Measurements from ENCODE around the gene DLG2.

DLG2 gene

GRCh38 chr11:83927422-83927821 is 1699.7 kb downstream of the DLG2 start:
- DNase-seq (ENCODE audit: low read depth in 2 of 2): no peak

DNA sequence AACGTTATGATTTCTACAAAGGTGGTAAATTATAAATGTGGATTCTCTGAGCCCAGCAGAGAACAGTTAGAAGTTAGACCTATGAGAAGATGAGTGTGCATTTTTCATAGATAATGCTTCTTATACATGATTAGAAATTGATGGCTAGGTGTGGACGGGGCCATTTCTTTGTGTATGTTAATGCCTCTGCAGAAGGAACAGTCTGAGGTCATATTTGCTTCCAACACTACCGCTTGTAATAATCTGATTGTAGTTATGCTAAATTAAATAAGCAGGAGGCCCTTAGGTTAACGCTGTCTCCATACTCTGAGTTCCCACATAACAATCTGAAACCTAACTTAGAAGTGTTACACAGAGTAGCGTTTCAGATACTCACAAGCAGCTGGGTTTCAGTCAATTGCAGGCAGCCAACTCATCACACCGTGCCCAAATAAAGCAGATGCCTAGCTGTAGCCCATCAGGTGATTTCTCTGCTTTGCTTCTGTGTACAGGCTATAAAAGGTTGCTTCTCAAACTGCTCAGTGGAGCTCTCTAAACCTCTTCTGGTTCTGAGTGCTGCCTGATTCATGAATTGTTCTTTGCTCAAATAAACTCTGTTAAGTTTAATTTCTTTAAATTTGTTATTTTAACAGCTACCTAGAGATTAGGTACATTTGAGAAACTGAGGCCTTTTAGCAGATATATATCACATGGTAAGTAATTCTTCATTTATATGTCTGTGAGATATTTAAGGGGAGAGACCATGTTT is 1702.2 kb downstream of the DLG2 start:
- DNase-seq (ENCODE audit: low read depth in 2 of 2): no peak

- no peak for DNase-seq (ENCODE audit: low read depth in 2 of 2)
These were observed 1703.2 kb downstream of the DLG2 start for GRCh38 chr11:83923961-83924360.

GRCh38 chr11:83922953-83923352 is 1704.2 kb downstream of the DLG2 start:
- DNase-seq (ENCODE audit: low read depth in 2 of 2): no peak

DNA sequence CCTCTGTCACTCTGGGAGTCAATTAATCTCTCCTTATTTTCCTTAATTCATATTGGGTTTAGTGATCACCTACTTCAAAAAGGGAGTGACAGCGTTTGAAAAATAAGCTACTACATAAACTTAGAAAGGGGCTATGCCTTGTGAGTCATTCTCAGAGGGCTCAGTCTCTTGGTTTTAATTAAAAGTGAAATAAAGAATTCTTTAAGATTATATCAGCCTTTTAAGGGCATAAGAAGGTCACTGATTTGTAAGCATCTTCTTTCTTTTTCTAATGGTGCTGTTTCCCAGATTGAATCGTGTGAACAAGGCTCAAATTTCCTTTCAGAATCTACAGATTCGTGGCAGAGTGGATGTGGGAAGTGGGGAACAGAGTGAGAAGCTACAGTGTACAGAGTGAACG is 1704.8 kb downstream of the DLG2 start:
- DNase-seq (ENCODE audit: low read depth in 2 of 2): no peak

DNA sequence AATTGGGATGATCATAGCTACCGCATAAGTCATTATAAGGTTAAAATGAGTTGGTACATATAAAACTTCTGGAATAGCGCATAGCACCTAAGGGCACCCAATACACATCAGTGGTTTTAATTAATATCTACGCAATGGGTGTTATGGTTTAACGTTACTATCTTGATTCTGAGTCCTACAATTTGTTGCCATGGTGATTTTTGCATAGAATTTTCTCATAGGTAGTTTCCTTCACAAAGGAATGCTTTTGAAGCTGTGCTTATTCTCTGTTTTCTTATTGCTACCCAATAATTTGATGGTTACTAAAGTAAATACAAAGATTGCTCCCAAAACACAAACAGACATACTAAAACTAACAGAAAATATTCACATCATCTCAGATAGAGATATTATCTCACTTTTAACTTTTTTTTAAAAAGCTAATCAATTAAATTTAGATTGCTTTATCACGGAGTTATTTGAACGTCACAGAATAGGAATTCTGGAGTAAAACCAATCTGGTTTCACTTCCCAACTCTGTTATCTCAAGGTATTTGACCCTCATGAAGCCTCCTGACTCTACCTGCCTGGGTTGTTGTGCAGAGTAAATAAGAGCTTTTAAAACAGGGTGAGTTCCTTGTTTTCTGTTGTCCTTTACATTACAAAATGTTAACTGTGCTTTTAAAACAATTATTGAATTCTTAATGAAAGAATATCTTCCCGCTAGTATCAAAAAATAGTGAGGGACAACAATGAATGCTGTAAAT is 1705.5 kb downstream of the DLG2 start:
- no peak for DNase-seq (ENCODE audit: low read depth in 2 of 2)

- DNase-seq (ENCODE audit: low read depth in 2 of 2): no peak
These were observed 1708.7 kb downstream of the DLG2 start for GRCh38 chr11:83918476-83918875.

- DNase-seq (ENCODE audit: low read depth in 2 of 2): no peak
These were observed 1712.1 kb downstream of the DLG2 start for GRCh38 chr11:83914995-83915394.

DNA sequence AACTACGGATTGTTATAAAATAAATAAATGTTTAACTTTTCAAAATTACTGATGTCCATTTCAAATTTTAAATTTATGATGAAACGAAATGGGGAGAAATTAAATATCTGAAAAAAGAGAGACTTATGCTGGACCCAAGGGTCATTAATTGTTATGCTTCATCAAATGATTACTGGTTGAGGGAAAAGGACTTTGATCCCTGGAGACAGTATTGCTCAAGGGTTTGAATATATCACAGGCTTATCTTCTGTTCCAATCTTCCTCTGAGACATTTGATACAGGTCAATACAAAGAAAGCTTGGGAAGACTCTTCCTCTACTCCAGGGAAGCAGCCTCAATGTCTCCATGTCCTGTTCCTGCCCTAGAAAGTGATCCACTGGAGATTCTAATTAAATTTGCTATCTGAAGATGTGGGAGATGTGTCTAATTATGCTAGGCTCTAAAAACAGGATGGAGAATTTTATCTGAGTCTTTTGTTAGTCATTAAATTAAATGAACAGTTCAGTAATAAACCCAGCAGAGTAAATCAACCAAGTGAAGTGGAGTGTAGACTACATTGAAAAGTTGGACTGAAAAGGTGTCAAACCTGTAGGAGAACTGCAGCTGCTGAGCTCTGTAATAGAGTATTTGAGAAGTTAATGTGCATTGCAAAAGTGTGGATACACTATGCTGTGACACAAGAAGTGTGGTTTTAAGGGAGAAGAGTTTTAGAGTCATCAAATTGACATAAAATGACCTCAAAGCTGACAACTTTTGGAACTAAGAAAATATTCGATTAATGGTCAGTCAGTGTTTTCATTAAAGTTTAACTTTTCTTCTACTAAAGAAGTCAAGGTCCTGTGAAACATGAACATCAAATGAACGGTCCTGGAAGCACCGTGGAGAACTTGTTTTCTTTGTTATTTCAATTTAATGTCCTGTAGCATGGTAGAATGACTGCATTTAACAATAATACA is 1717.3 kb downstream of the DLG2 start:
- no peak for DNase-seq (ENCODE audit: low read depth in 2 of 2)

DNA sequence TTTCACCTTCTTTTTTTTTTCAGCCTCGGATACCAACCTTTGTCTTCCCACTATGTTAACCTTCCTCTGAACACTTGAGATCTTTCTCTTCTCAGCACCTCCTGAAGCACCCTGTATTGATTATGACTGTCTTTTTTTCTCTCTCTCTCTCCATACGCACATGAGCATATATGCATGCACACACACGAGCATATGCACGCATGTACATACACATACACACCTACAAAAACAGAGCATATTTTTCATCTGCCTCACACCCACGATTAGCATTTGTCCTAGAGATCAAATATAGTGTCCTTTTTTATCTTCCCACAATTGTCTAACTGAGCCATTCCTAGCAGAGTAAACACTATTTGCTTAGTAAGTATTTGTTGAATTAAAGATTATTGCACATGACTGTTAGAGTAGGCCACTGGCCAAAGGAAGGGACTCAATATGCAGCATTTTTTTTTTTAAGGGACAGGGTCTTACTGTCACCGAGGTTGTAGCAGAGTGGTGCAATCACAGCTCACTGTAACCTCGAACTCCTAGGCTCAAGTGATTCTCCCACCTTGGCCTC is 1718.8 kb downstream of the DLG2 start:
- DNase-seq (ENCODE audit: low read depth in 2 of 2): no peak

GRCh38 chr11:83895516-83895915 is 1731.6 kb downstream of the DLG2 start:
- DNase-seq (ENCODE audit: low read depth in 2 of 2): no peak

DNA sequence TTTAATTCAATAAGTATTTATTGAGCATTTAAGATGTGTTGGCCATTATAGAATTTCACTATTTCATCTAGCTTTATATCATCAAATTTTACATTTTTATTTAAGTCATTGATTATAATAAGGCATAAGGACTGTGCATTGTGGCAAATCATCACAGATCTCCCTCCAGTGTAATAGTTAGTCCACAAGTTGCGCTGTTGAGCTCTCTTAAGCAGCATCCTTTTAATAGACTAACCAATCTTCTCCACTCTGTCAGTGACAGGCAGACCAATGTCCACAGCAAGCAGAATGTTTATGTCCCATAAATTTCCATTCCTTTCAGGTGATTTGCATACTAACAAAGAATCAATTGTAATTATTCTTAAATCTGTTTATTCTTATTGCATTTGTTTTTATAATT is 1745.7 kb downstream of the DLG2 start:
- DNase-seq (ENCODE audit: low read depth in 2 of 2): no peak

DNA sequence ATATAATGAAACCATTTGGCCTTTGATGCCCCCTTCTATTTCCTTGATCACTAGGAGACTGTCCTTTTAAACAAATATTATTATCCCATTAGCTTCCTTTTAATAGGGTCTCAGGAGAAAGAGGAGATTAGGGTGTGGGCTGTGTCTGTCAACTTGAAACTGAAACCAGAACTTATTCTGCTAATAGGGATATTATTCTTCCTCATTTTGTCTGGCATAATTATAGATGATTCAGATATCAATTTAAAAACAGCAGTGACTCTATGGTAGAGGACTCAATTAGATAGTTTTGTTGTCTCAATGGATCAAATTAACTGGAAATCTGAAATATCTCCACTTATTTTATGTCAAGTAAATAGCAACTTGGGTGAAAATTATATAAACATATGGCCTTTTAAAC is 1756.1 kb downstream of the DLG2 start:
- DNase-seq (ENCODE audit: low read depth in 2 of 2): no peak

- no peak for DNase-seq (ENCODE audit: low read depth in 2 of 2)
These were observed 1760.5 kb downstream of the DLG2 start for GRCh38 chr11:83866655-83867054.

- DNase-seq (ENCODE audit: low read depth in 2 of 2): no peak
These were observed 1761.3 kb downstream of the DLG2 start for GRCh38 chr11:83865636-83866461.

DNA sequence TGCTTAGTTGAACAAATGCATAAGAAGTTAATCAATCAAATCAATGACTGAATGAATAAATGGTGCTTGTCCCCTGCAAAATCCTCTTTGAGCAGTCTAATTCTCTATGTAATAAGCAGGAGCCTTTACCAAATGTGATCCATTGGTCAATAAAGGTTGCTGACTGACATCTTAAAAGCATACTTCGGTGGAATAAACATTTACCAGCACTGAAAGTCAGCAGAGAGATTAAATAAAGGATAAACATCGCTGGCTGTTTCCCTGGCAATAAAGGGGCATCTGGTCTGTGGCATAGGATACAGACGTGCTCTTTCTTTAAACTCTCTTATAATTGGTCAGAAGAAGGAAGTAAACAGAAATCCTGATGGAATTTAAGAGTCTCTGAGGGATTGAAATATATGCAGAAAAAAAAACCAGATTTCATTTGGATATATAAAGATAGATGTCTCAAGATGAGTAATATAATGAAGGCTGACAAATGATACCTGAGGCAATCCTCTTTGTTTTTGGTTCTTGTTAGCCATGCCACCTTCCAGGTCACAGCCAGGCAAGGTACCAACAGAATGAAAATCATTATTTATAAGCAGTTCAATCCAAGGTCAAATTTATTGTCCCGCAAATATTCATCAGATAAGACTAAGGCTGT is 1762.6 kb downstream of the DLG2 start:
- DNase-seq (ENCODE audit: low read depth in 2 of 2): no peak

DNA sequence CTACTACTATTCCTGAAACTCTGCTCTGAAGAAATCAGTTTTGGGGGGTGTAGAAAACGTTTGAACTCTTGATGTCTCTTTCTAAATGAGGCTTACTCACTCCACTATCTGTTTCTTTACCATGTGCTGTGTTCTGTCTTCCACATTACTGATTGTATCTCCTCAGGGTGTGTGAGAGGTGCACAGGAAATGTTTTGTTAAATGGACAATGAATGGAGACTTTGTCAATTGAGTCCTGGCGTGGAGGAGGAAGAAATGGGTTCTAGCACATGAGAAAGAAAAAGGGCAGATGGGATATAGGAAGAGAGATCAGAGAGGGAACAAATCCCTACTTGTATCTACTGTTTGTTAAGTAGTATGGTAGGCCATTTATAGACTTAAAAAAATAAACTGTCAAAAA is 1763.9 kb downstream of the DLG2 start:
- DNase-seq (ENCODE audit: low read depth in 2 of 2): no peak

DNA sequence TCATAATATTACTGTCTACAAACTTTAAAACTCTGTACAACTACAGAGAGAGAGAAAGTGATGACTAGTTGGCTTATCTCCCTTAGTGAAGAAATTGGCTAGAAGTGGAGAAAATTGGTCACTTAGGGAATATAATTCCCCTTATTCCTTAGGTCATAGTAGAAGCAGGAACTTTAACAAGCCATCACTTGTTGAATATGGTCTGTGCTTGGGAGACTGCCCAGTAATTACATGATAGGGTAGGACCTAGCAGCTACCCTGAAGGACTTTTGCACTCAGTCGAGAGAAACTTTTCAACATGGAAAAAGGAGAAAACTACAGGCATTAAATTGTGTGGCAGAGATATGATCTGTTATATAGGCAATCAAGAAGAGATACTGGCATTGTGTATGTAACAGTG is 1764.5 kb downstream of the DLG2 start:
- no peak for DNase-seq (ENCODE audit: low read depth in 2 of 2)

DNA sequence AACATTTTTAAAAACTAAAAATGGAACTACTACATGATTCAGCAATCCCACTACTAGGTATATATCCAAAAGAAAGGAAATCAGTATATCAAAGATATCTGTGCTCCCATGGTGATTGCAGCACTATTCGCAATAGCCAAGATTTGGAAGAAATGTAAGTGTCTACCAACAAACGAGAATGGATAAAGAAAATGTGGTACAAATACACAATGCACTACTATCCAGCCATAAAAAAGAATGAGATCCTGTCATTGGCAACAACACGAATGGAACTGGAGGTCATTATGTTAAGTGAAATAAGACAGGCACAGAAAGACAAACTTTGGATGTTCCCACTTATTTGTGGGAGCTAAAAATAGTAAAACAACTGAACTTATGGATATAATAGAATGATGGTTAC is 1765.1 kb downstream of the DLG2 start:
- no peak for DNase-seq (ENCODE audit: low read depth in 2 of 2)

GRCh38 chr11:83858694-83859093 is 1768.5 kb downstream of the DLG2 start:
- DNase-seq (ENCODE audit: low read depth in 2 of 2): no peak

GRCh38 chr11:83855237-83855636 is 1771.9 kb downstream of the DLG2 start:
- DNase-seq (ENCODE audit: low read depth in 2 of 2): no peak
